ENCODE data around the gene SELE.

Gene SELE

GRCh38 chr1:169759038-169759437 is 25.2 kb upstream of the SELE start:
- 0 out of 2 replicates have a peak, but pooled peaks cover 3% of the 10 kb centered on the region for H3K9me3 ChIP-seq (ENCODE audit: control insufficient read depth, insufficient read depth, low read length)
- TF ChIP-seq CTCF (IDR thresholded peaks at IDR 0.05; ENCODE audit: low read depth, low read length, poor library complexity, severe bottlenecking) = no peak
- TF ChIP-seq EZH2phosphoT487 (IDR thresholded peaks at IDR 0.05; ENCODE audit: borderline replicate concordance, low read length) = no peak
- H3F3A ChIP-seq (ENCODE audit: control insufficient read depth, insufficient read depth) = no peaks in the 10 kb centered on the region
- no peaks in the 10 kb centered on the region for H3K4me1 ChIP-seq (ENCODE audit: control insufficient read depth, low read length)
- H3K27ac ChIP-seq (ENCODE audit: low read depth, low read length) = no peak overlapping the region
- no peak overlapping the region for H3K4me2 ChIP-seq (ENCODE audit: low read length)
- 0 out of 2 replicates have a peak, but pooled peaks cover 3% of the 10 kb centered on the region for H3K27me3 ChIP-seq (ENCODE audit: control insufficient read depth, low read length)
- H3K79me2 ChIP-seq (ENCODE audit: control insufficient read depth, low read length) = no peaks in the 10 kb centered on the region
- no peaks in the 10 kb centered on the region for H3K9me2 ChIP-seq (replicated peaks; ENCODE audit: control insufficient read depth, low read length)
- no peak overlapping the region for H3K4me3 ChIP-seq (ENCODE audit: low read length)
- H4K20me1 ChIP-seq (ENCODE audit: control insufficient read depth, insufficient read depth, low read depth, low read length) = no peaks in the 10 kb centered on the region
- no peaks in the 10 kb centered on the region for H3K36me3 ChIP-seq (ENCODE audit: control insufficient read depth, low read length)

- no peaks in the 10 kb centered on the region for H3F3A ChIP-seq (ENCODE audit: control insufficient read depth, insufficient read depth)
- no peaks in the 10 kb centered on the region for H3K9me3 ChIP-seq (ENCODE audit: control insufficient read depth, insufficient read depth, low read length)
- H4K20me1 ChIP-seq (ENCODE audit: control insufficient read depth, insufficient read depth, low read depth, low read length) = no peaks in the 10 kb centered on the region
- H3K27me3 ChIP-seq (ENCODE audit: control insufficient read depth, low read length) = 0 out of 2 replicates have a peak, but pooled peaks cover 4% of the 10 kb centered on the region
- no peaks in the 10 kb centered on the region for H3K9me2 ChIP-seq (replicated peaks; ENCODE audit: control insufficient read depth, low read length)
- H3K4me1 ChIP-seq (ENCODE audit: control insufficient read depth, low read length) = no peaks in the 10 kb centered on the region
- TF ChIP-seq CTCF (IDR thresholded peaks at IDR 0.05; ENCODE audit: low read depth, low read length, poor library complexity, severe bottlenecking) = no peak
- TF ChIP-seq EZH2phosphoT487 (IDR thresholded peaks at IDR 0.05; ENCODE audit: borderline replicate concordance, low read length) = no peak
- H3K27ac ChIP-seq (ENCODE audit: low read depth, low read length) = no peak overlapping the region
- H3K4me3 ChIP-seq (ENCODE audit: low read length) = no peak overlapping the region
- H3K79me2 ChIP-seq (ENCODE audit: control insufficient read depth, low read length) = no peaks in the 10 kb centered on the region
- no peak overlapping the region for H3K4me2 ChIP-seq (ENCODE audit: low read length)
- H3K36me3 ChIP-seq (ENCODE audit: control insufficient read depth, low read length) = no peaks in the 10 kb centered on the region
These were observed 19.7 kb upstream of the SELE start for GRCh38 chr1:169753549-169753948.

GRCh38 chr1:169750041-169750440 is 16.2 kb upstream of the SELE start:
- Histone ChIP-seq H3K27me3 (ENCODE audit: control insufficient read depth, low read length) (peaks cover 6% of the 10 kb centered on the region; the same call in 1 of the 2 replicates), H3K4me3 (ENCODE audit: low read length) (no peak overlapping the region), H3K9me2 (replicated peaks; ENCODE audit: control insufficient read depth, low read length) (no peaks in the 10 kb centered on the region), H3K9me3 (ENCODE audit: control insufficient read depth, insufficient read depth, low read length) (no peaks in the 10 kb centered on the region), H3K27ac (ENCODE audit: low read depth, low read length) (no peak overlapping the region), H4K20me1 (ENCODE audit: control insufficient read depth, insufficient read depth, low read depth, low read length) (no peaks in the 10 kb centered on the region), H3K4me2 (ENCODE audit: low read length) (no peak overlapping the region), H3F3A (ENCODE audit: control insufficient read depth, insufficient read depth) (no peaks in the 10 kb centered on the region), H3K79me2 (ENCODE audit: control insufficient read depth, low read length) (no peaks in the 10 kb centered on the region), H3K4me1 (ENCODE audit: control insufficient read depth, low read length) (no peaks in the 10 kb centered on the region), H3K36me3 (ENCODE audit: control insufficient read depth, low read length) (no peaks in the 10 kb centered on the region)
- TF ChIP-seq CTCF (IDR thresholded peaks at IDR 0.05; ENCODE audit: low read depth, low read length, poor library complexity, severe bottlenecking) = no peak

- Histone ChIP-seq H3K4me3 (ENCODE audit: low read length) (no peak overlapping the region), H3K79me2 (ENCODE audit: control insufficient read depth, low read length) (no peaks in the 10 kb centered on the region), H3K4me2 (ENCODE audit: low read length) (no peak overlapping the region), H3F3A (ENCODE audit: control insufficient read depth, insufficient read depth) (no peaks in the 10 kb centered on the region), H3K9me3 (ENCODE audit: control insufficient read depth, insufficient read depth, low read length) (no peaks in the 10 kb centered on the region), H3K36me3 (ENCODE audit: control insufficient read depth, low read length) (no peaks in the 10 kb centered on the region), H3K4me1 (ENCODE audit: control insufficient read depth, low read length) (no peaks in the 10 kb centered on the region), H3K27me3 (ENCODE audit: control insufficient read depth, low read length) (peaks cover 3% of the 10 kb centered on the region; the same call in 1 of the 2 replicates), H3K9me2 (replicated peaks; ENCODE audit: control insufficient read depth, low read length) (no peaks in the 10 kb centered on the region), H3K27ac (ENCODE audit: low read depth, low read length) (no peak overlapping the region), H4K20me1 (ENCODE audit: control insufficient read depth, insufficient read depth, low read depth, low read length) (no peaks in the 10 kb centered on the region)
- TF ChIP-seq CTCF (IDR thresholded peaks at IDR 0.05; ENCODE audit: low read depth, low read length, poor library complexity, severe bottlenecking) = no peak
- no peak for TF ChIP-seq EZH2phosphoT487 (IDR thresholded peaks at IDR 0.05; ENCODE audit: borderline replicate concordance, low read length)
These were observed 12.7 kb upstream of the SELE start for GRCh38 chr1:169746550-169746949.

Data from DOHH2 (cell line).